ENCODE data around the gene TLE1. TPM values are rescaled to one million over a fixed set of nuclear protein-coding genes. Genes with fewer than 3 reads are reported as not detected.

Gene TLE1
- total and polyA plus RNA-seq, 9 of the 15 experiments (the other 6 are each of a cell fraction or from before 2014, with no cell fraction given), result 0.11 TPM; not detected in 8

GRCh38 chr9:81594415-81594814 lies 94.9 kb downstream of the TLE1 start:
- Histone ChIP-seq H2AFZ (ENCODE audit: low read depth, low read length) (no peak overlapping the region), H3K79me2 (ENCODE audit: control insufficient read depth, insufficient read depth, low read length) (no peaks in the 10 kb centered on the region), H3K27ac (ENCODE audit: extremely low read depth, low read depth, low read length) (no peak overlapping the region), H3K4me2 (ENCODE audit: insufficient read depth, low read length) (no peak overlapping the region), H3K9me3 (replicated peaks; ENCODE audit: control insufficient read depth, insufficient read depth, low read depth, low read length) (no peaks in the 10 kb centered on the region), H3K9ac (ENCODE audit: insufficient read depth in 1 of 2, low read depth in 2 of 2, low read length in 2 of 2) (no peak overlapping the region), H3K36me3 (ENCODE audit: control insufficient read depth, insufficient read depth, low read length) (no peaks in the 10 kb centered on the region), H4K20me1 (replicated peaks; ENCODE audit: control insufficient read depth, insufficient read depth, low read length) (no peaks in the 10 kb centered on the region), H3K4me1 (replicated peaks in 1 of 2; ENCODE audit: control insufficient read depth in 2 of 2, insufficient read depth in 2 of 2, low read length in 2 of 2) (no peaks in the 10 kb centered on the region), H3K27me3 (ENCODE audit: control insufficient read depth in 2 of 2, insufficient read depth in 2 of 2, low read length in 2 of 2) (no peaks in the 10 kb centered on the region), H3K4me3 (no peak overlapping the region), H3K9me1 (ENCODE audit: control insufficient read depth, insufficient read depth, low read length) (no peaks in the 10 kb centered on the region)
- no TSS peak for BruUV-seq (replicated peaks)
- ChIA-PET POLR2A (interaction anchor here (0.6 kb wide), 1 partner anchor 39 kb away, joined by 5 read pairs; no protein-coding TSS in a partner anchor), CTCF (ENCODE audit: low intra/inter-chr PET ratio) (no interaction called here)
- ATAC-seq, result no peak
- TF ChIP-seq SREBF1 (IDR thresholded peaks at IDR 0.05; ENCODE audit: borderline replicate concordance, low read depth, low read length) (no peak), HDAC2 (IDR thresholded peaks at IDR 0.05) (no peak), ZNF785 (CRISPR knock-in tag; IDR thresholded peaks at IDR 0.05) (no peak), ZNF143 (CRISPR knock-in tag; IDR thresholded peaks at IDR 0.05) (no peak), ZC3H8 (IDR thresholded peaks at IDR 0.05) (no peak), CHD4 (IDR thresholded peaks at IDR 0.05; ENCODE audit: insufficient read depth, insufficient replicate concordance, low read depth, low read length, poor library complexity, severe bottlenecking) (no peak), ETV1 (tag; conservative IDR thresholded peaks at IDR 0.05; ENCODE audit: low read depth) (no peak), CBX3 (IDR thresholded peaks at IDR 0.05; ENCODE audit: borderline replicate concordance in 1 of 2, low read length in 2 of 2) (no peak), ELK3 (CRISPR knock-in tag; IDR thresholded peaks at IDR 0.05) (no peak), SOX6 (IDR thresholded peaks at IDR 0.05) (no peak)
- TF ChIP-seq, protein P1, sequence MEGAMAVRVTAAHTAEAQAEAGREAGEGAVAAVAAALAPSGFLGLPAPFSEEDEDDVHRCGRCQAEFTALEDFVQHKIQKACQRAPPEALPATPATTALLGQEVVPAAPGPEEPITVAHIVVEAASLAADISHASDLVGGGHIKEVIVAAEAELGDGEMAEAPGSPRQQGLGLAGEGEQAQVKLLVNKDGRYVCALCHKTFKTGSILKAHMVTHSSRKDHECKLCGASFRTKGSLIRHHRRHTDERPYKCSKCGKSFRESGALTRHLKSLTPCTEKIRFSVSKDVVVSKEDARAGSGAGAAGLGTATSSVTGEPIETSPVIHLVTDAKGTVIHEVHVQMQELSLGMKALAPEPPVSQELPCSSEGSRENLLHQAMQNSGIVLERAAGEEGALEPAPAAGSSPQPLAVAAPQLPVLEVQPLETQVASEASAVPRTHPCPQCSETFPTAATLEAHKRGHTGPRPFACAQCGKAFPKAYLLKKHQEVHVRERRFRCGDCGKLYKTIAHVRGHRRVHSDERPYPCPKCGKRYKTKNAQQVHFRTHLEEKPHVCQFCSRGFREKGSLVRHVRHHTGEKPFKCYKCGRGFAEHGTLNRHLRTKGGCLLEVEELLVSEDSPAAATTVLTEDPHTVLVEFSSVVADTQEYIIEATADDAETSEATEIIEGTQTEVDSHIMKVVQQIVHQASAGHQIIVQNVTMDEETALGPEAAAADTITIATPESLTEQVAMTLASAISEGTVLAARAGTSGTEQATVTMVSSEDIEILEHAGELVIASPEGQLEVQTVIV (CRISPR knock-in tag; IDR thresholded peaks at IDR 0.05; ENCODE audit: borderline replicate concordance), result no peak
- 0% methylated on average over 5 of the region's 5 CpGs for WGBS (ENCODE audit: insufficient coverage, low coverage, missing lambda C conversion rate)
- intact Hi-C loops (cut with micrococcal nuclease) (no loop called here), in situ Hi-C loops (cut with MboI) (no loop called here)
- DNase-seq (ENCODE audit: extremely low read depth in 1 of 4, low spot score in 3 of 4), result no peak
- FAIRE-seq, result no peak
